Measurements from ENCODE around the gene ELF2. TPM values are rescaled to one million over a fixed set of nuclear protein-coding genes. Genes with fewer than 3 reads are reported as not detected.
"Not testable (repeated sequence)": the region's sequence is repeated elsewhere in the genome, so short reads cannot be mapped to it uniquely, and the experiment has no call there.

Gene ELF2
- total RNA-seq, 6 donors from 2014 or later = 34.5 to 87.0 (median 39.1) TPM

DNA sequence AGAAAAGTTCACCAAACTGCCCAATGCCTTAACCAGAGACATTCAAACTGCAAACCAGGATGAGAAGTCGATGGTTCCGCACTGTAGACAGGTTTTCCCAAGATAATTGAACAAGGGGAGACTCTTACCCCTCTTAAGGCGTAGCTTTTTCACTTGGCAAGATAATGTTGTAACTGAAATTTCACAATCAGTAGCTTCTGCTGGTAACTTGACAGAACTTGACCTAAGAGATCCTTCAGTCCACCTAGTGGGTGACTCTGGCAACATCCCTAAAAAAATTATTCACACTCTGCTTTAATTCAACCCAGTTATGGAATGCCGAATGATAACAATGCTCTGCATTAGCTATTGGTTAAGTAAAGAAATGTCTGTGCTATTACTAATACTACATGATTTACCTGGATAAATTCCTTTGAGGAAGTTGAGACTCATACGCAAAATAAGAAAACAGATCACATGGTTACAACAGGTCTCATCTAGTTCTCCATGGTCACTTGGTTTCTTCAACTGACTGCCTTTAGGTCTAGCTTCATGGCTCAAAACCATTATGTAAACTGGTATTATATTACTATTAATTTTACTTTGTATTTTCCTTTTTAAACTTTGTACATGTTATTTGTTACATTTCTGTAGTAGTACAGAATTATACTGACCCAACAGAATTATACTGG, 9.1 kb downstream of the ELF2 start:
- WGBS, 2 donors = 48 to 63% methylated on average over 4 to 5 of the region's 5 CpGs
- H3K27ac ChIP-seq = peak overlapping the region in 2 of 4 donors; percentile 34 to 72
- DNase-seq = no peak
- TF ChIP-seq POLR2A (IDR thresholded peaks at IDR 0.05) (no peak), POLR2AphosphoS5 (IDR thresholded peaks at IDR 0.05) (no peak)
- TF ChIP-seq, protein P1, sequence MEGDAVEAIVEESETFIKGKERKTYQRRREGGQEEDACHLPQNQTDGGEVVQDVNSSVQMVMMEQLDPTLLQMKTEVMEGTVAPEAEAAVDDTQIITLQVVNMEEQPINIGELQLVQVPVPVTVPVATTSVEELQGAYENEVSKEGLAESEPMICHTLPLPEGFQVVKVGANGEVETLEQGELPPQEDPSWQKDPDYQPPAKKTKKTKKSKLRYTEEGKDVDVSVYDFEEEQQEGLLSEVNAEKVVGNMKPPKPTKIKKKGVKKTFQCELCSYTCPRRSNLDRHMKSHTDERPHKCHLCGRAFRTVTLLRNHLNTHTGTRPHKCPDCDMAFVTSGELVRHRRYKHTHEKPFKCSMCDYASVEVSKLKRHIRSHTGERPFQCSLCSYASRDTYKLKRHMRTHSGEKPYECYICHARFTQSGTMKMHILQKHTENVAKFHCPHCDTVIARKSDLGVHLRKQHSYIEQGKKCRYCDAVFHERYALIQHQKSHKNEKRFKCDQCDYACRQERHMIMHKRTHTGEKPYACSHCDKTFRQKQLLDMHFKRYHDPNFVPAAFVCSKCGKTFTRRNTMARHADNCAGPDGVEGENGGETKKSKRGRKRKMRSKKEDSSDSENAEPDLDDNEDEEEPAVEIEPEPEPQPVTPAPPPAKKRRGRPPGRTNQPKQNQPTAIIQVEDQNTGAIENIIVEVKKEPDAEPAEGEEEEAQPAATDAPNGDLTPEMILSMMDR (IDR thresholded peaks at IDR 0.05) = peak in 5 of 6 experiments; percentile 15 to 59 (median 55)
- H3K4me1 ChIP-seq = peaks cover 18 to 47% (median 35%) of the 10 kb centered on the region in 4 donors
- H3K9me3 ChIP-seq = no peaks in the 10 kb centered on the region
- H3K27me3 ChIP-seq = no peaks in the 10 kb centered on the region
- no peak overlapping the region for H3K4me3 ChIP-seq
- peak; percentile 55 to 85 for ATAC-seq (ENCODE audit: low FRiP score in 2 of 2)
- no peaks in the 10 kb centered on the region for H3K36me3 ChIP-seq

DNA sequence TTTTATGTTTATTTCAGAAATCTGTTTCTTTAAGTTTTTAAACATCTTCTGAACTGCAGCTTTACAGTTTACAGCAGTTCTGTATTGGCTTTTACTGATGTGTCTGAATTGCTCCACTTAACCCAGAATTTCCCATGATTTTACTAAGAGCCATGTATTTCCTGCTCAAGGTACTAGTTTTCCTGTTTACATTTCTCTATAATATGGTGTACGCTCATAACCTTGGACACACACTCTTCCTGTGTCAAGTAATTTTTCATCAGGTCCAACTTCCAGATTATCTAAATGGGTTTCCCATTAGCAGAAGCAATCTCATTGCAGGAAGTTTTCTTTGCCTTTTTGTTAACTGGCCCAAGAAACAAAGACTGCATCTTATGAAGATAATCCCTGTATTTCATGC, 12.3 kb downstream of the ELF2 start:
- Histone ChIP-seq H3K27ac (no peak overlapping the region), H3K4me1 (peaks cover 18 to 47% (median 32%) of the 10 kb centered on the region in 4 donors), H3K9me3 (no peaks in the 10 kb centered on the region), H3K36me3 (no peaks in the 10 kb centered on the region), H3K27me3 (no peaks in the 10 kb centered on the region), H3K4me3 (no peak overlapping the region)
- 55 to 74% methylated on average over 1 of the region's 1 CpG for WGBS, 2 donors
- DNase-seq (no peak), ATAC-seq (ENCODE audit: low FRiP score in 2 of 2) (no peak)
- TF ChIP-seq, protein P1 (IDR thresholded peaks at IDR 0.05) = no peak

DNA sequence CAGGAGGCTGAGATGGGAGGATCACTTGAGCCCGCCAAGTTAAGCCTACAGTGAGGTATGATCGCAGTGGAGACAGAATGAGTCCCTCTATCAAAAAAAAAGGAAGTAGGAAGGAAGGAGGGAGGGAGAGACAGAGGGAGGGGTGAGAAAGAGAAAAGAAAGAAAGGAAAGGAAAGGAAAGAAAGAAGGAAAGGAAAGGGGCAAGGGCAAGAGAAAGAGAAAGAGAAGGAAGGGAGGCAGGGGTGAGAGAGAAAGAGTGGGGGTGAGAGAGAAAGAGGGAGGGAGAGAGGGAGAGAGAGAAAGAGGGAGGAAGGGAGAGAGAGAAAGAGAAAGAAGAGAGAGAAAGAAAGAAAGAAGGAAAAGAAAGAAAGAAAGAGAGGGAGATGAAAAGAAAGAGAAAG, 13.2 kb downstream of the ELF2 start:
- no peaks in the 10 kb centered on the region for H3K9me3 ChIP-seq
- H3K27ac ChIP-seq = peak overlapping the region in 1 of 4 donors; percentile 11
- no peak for ATAC-seq (ENCODE audit: low FRiP score in 2 of 2)
- no peaks in the 10 kb centered on the region for H3K27me3 ChIP-seq
- no peak overlapping the region for H3K4me3 ChIP-seq
- WGBS, 2 donors = 84% methylated on average over 2 of the region's 2 CpGs
- DNase-seq = no peak
- no peak for TF ChIP-seq POLR2A (IDR thresholded peaks at IDR 0.05)
- H3K36me3 ChIP-seq = no peaks in the 10 kb centered on the region
- H3K4me1 ChIP-seq = peaks cover 18 to 47% (median 32%) of the 10 kb centered on the region in 4 donors

DNA sequence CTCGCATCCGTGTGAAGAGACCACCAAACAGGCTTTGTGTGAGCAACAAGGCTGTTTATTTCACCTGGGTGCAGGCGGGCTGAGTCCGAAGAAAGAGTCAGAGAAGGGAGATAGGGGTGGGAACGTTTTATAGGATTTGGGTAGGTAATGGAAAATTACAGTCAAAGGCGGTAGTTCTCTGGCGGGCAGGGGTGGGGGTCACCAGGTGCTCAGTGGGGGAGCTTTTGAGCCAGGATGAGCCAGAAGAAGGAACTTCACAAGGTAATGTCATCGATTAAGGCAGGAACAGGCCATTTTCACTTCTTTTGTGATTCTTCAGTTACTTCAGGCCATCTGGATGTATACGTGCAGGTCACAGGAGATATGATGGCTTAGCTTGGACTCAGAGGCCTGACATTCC, 19.0 kb downstream of the ELF2 start:
- H3K27me3 ChIP-seq, DNase-seq: not testable (repeated sequence)
- WGBS, 2 donors = 89 to 94% methylated on average over 9 of the region's 9 CpGs

DNA sequence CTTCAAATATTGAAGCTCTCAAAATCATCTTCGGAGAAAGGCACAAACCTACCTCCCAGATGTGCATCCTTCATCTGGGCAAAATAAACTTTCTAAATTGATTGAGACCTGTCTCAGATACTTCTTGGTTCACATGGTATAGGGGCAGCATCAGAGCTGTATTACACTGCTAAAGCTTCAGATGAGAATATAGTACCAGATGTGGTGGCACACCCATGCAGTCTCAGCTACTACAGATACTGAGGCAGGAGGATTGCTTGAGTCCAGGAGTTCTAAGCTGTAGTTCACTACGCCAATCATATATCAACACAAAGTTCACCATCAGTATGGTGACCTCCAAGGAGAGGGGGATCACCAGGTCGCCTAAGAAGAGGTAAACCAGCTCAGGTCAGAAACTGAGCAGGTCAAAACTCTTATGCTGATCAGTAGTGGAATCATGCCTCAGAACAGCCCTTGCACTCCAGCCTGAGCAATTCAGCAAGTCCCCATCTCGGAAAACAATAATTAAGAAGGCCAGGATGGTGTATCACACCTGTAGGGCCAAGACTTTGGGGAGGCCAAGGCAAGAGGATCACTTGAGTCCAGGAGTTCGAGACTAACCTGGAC, 22.0 kb downstream of the ELF2 start:
- H3K4me3 ChIP-seq = no peak overlapping the region
- ATAC-seq (ENCODE audit: low FRiP score in 2 of 2) (no peak), DNase-seq (no peak)
- H3K27ac ChIP-seq = no peak overlapping the region
- 92 to 96% methylated on average over 5 of the region's 5 CpGs for WGBS, 2 donors
- H3K4me1 ChIP-seq = peaks cover 5 to 17% (median 10%) of the 10 kb centered on the region in 4 donors
- TF ChIP-seq, protein P1 (IDR thresholded peaks at IDR 0.05) = no peak
- TF ChIP-seq EP300 (IDR thresholded peaks at IDR 0.05) (no peak), POLR2AphosphoS5 (IDR thresholded peaks at IDR 0.05) (no peak), POLR2A (IDR thresholded peaks at IDR 0.05) (no peak)
- no peaks in the 10 kb centered on the region for H3K27me3 ChIP-seq
- no peaks in the 10 kb centered on the region for H3K9me3 ChIP-seq
- peaks cover 0 to 2% (median 0%) of the 10 kb centered on the region in 4 donors for H3K36me3 ChIP-seq

More for the DNA sequence above, 19.0 kb downstream of the ELF2 start:
- not testable (repeated sequence) for H3K27ac ChIP-seq; H3K9me3 ChIP-seq; H3K4me3 ChIP-seq; H3K36me3 ChIP-seq; ATAC-seq (ENCODE audit: low FRiP score in 2 of 2)
- H3K4me1 ChIP-seq = peaks cover 3 to 16% (median 7%) of the 10 kb centered on the region in 4 donors

DNA sequence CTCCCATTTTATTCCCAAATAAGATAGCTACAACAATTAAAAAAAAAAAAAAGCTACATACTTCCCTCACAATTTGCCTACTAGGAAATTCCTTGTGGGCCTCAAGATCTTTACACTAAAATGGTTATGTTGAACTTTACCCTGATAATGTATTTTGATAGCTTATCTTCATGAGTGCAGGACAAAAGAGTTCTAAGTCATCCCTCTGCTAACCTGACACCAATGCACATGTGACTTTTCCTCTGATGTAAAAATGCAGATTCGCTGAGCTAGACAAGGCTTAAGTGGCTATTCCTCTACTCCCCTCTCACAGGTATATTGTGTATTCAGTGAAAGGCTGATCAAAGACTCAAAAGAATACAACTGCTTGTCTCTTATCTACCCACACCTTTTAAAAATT, 22.5 kb downstream of the ELF2 start:
- Histone ChIP-seq H3K27me3 (no peaks in the 10 kb centered on the region), H3K27ac (no peak overlapping the region), H3K36me3 (peaks cover 0 to 2% (median 0%) of the 10 kb centered on the region in 4 donors), H3K9me3 (no peaks in the 10 kb centered on the region), H3K4me3 (no peak overlapping the region), H3K4me1 (peaks cover 5 to 17% (median 10%) of the 10 kb centered on the region in 4 donors)
- ATAC-seq (ENCODE audit: low FRiP score in 2 of 2) (no peak), DNase-seq (no peak)
- 67 to 68% methylated on average over 1 of the region's 1 CpG for WGBS, 2 donors
- no peak for TF ChIP-seq POLR2A (IDR thresholded peaks at IDR 0.05)
- TF ChIP-seq POLR2AphosphoS5 (IDR thresholded peaks at IDR 0.05) = no peak
- TF ChIP-seq EP300 (IDR thresholded peaks at IDR 0.05) = no peak
- TF ChIP-seq, protein P1 (IDR thresholded peaks at IDR 0.05) = no peak
